HG03045 (cell line): Measurements from ENCODE around the gene NRARP.

Source experiments
- ATAC-seq: cut with Tn5 transposase; IDR thresholded peaks from one replicate; pipeline ENCODE4 v1.9.1; 2021; ENCODE audit warnings: mild to moderate bottlenecking, moderate library complexity; ENCODE audit not compliant: unreplicated experiment

NRARP gene

GRCh38 chr9:137300567-137301080, 1.4 kb downstream of the NRARP start:
- ATAC-seq = no peak

- no peak for ATAC-seq
Observed at GRCh38 chr9:137299938-137300337, 2.1 kb downstream of the NRARP start.

DNA sequence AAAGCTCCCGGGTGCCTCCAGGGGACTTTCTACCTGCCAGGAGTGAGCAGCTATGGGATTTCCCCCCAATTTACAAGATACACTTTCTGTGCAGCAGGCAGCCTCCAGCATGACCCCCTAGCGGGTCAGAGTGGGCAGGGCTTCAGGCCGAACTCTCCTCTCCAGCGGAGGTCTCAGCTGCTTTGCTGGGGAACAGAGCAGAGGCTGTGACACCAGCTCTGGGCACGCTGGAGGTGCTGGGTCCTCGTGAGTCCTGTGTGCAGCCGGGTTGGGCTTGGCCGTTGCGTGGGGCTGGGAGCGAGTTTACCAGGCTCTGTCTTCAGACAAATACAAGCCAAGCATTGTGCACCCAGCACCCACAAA, 2.9 kb downstream of the NRARP start:
- no peak for ATAC-seq

- ATAC-seq = no peak
Observed at GRCh38 chr9:137298401-137299202, 3.5 kb downstream of the NRARP start.

GRCh38 chr9:137297966-137298365, 4.1 kb downstream of the NRARP start:
- no peak for ATAC-seq

DNA sequence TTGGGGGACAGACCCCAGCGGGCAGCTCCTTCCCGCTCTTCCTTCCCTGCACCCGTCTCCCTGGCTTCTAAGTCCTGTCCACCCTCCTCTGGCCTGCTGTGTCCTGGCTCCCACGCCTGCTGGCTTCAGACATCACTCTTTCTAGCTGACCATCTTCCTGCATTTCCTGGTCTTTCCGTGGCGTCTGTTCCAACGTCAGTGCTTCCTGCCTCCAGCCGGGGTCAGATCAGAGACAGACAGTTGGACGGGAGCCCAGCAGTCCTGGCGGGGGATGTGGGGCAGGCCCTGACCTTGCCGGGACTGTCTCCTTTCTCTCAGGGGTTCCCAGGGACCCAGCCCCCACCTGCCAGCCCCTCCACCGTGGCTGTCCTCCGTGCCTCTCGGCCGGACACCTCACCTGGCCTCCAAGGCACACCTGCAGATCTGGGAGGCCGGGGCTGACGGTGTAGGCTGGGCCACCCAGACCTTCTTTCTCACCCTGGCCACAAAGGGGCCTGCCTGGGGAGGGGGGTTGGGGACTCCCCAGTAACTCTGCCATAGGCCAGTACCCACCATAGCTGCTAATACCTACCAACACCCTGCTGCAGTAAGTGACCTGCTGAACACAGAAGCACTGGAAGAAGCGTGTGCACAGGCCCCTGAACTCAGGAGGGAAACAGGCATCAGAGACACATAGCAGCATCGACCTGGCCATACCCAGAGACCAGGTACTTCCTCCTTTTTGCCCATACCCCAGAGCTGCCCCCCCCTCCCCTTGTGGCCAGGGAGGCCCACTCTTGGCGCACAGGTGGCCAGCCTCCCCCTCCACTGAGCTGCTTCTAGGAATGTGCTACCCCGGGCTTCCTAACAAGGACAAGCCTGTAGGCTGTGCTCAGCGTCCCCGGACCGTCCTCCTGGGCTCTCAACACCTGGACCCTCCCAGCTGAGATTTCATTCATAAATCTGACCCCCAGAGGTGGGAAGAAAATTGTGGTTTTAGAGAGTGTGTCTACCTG, 5.1 kb downstream of the NRARP start:
- ATAC-seq = no peak

- no peak for ATAC-seq
Observed at GRCh38 chr9:137295849-137296669, 6.0 kb downstream of the NRARP start.

DNA sequence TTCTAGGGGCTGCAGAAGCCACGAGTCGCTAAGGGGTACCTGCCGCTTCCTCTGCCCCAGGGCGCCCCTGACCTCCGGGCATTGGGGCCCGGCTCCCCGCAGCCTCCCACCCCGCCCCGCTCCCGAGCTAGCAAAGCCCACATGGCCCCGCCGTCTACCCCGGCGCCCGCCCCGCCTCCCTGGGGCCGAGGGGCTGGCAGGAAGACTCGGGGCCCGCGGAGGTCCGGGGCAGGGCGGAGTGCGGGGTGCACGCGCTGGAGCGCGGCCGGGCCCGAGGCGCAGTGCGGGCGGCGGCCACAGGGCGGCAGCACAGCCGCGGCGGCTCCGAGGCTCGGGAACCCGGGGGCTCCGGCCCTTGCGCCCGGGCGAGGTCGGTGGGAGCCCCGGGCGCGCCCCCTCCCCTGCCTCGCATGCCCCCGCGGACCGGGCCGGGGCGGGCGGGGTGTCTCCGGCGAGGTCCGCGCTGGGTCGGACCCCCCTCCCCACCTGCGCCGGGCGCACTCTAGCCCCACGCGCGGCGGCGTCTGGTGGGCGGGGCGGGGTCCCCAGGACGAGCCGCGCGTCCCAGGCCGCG, 6.7 kb downstream of the NRARP start:
- ATAC-seq = no peak

- ATAC-seq = no peak
Observed at GRCh38 chr9:137294681-137295237, 7.3 kb downstream of the NRARP start.

DNA sequence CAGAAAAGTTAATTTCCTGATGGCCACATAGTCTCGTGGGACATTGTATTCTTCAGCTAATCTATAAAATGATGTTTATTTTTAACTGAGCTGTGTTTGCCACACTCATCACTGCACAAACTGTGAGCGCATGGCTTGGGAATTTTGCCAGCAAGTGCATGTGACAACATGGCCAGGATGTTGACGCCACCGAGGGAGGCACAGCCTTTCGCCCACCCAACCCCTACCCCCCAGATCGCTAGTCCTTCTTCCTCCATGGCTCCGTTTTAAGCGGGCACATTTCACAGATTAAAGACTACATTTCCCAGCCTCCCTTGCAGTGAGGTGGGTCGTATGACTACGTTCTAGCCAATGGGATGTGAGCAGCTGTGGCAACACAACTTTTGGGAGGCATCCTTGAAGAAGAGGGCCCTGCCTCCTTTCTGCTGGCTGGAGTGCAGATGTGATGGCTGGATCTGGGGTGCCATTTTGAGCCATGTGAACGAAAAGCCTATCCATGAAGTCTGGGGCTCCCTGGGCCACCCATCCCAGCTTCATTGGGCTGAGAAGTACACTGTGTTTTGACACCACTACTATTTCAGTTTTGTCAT, 7.9 kb downstream of the NRARP start:
- no peak for ATAC-seq

GRCh38 chr9:137293482-137294090, 8.5 kb downstream of the NRARP start:
- no peak for ATAC-seq

DNA sequence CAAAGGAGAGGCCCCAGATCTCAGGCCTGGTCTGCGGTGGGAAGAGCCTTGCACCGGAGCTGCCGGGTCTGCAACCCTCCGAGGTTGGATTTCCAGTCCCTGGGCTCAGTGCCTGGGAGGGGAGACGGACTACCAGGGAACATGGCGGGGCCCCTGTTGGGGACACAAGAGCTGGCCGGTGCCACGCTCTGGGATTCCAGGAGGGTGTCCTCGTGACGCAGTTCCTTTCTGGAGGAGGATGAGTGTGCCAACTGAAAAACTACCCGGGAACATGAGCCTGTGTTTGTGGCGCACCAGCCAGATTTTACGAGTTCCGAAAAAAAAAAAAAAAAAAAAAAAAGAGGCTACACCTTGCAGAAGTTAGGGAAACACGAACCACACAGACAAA, 9.0 kb downstream of the NRARP start:
- ATAC-seq = no peak

GRCh38 chr9:137286975-137287383, 15.1 kb downstream of the NRARP start:
- ATAC-seq = no peak

GRCh38 chr9:137281345-137282116, 20.5 kb downstream of the NRARP start:
- ATAC-seq = no peak

- no peak for ATAC-seq
Observed at GRCh38 chr9:137280474-137281344, 21.4 kb downstream of the NRARP start.

DNA sequence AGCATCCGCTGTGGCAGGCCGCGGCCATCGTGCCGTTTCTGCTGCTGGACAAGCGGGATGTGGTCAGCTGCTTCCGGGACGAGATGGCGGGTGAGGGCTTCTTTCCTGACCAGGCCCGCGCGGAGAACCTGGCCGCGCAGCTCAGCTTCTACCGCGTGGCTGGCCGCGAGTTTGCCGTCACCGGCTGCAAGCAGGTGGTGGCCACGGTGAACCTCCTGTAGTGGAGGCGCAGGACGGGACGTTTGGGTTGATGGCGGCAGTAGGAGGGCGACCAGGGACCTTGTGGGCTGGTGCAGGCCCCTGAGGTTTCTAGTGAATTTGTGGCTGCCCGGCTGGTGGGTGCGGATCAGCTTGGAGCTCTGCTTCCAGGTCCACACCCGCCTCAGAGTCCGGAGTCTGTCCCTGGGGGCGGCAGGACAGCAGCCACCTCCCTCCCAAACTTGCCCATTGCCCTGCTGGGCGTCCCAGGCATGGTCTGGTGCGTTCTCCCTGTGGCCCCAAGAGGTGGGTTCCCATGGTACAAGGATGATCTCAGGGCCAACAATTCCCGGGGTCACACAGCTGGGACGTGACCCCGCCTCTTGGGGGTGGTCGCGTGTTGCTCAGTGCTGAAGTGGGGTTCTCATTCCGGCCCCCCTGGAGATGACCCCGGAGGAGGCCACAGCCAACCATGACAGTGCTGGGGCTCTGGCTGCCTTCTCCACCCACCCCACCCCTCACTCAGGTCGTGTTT, 22.2 kb downstream of the NRARP start:
- no peak for ATAC-seq
